ENCODE results near the gene USP34. TPM values are rescaled to one million over a fixed set of nuclear protein-coding genes. Genes with fewer than 3 reads are reported as not detected.

The USP34 gene
- total and polyA plus RNA-seq, 2 experiments from 2014 or later: 81.8 to 157 TPM

- ATAC-seq (no peak), DNase-seq (ENCODE audit: low spot score) (no peak)
- H3K36me3 Mint-ChIP-seq (ENCODE audit: low read depth): peaks cover 3% of the 10 kb centered on the region; the same call in 2 of the 3 replicates
- peaks cover 100% of the 10 kb centered on the region for H3K79me2 ChIP-seq (replicated peaks; ENCODE audit: insufficient read depth)
- peaks cover 7% of the 10 kb centered on the region; the same call in 1 of the 2 replicates for H3K4me1 ChIP-seq (ENCODE audit: insufficient read depth)
- no peaks in the 10 kb centered on the region for H3K9me3 Mint-ChIP-seq
- no peaks in the 10 kb centered on the region for H3K36me3 ChIP-seq (ENCODE audit: insufficient read depth)
- no peak overlapping the region for H3K4me2 ChIP-seq
- H3K4me3 Mint-ChIP-seq: no peak overlapping the region
- H4K20me1 ChIP-seq (replicated peaks; ENCODE audit: insufficient read depth): peaks cover 46% of the 10 kb centered on the region
- 0 out of 2 replicates have a peak overlapping the region, but pooled peaks have one; percentile 10 for H3K27ac ChIP-seq (ENCODE audit: low read depth)
- no peaks in the 10 kb centered on the region for H3K27me3 ChIP-seq (ENCODE audit: insufficient read depth)
- no peak for TF ChIP-seq ZNF114 (CRISPR knock-in tag; IDR thresholded peaks at IDR 0.05)
- no peak for TF ChIP-seq ZNF462 (CRISPR knock-in tag; IDR thresholded peaks at IDR 0.05)
- TF ChIP-seq POLR2AphosphoS5 (IDR thresholded peaks at IDR 0.05; ENCODE audit: low read depth): no peak
- no peak for TF ChIP-seq CTCF (conservative IDR thresholded peaks at IDR 0.05; ENCODE audit: low read depth in 2 of 2)
- no peak for TF ChIP-seq JUNB (IDR thresholded peaks at IDR 0.05; ENCODE audit: unreplicated experiment)
- no peak for TF ChIP-seq STAT1 (IDR thresholded peaks at IDR 0.05; ENCODE audit: unreplicated experiment)
- H3F3A ChIP-seq (replicated peaks; ENCODE audit: low read depth): no peaks in the 10 kb centered on the region
- H3K9me2 ChIP-seq (ENCODE audit: insufficient read depth): no peaks in the 10 kb centered on the region; the same call in 1 of the 2 replicates
- H2AFZ ChIP-seq: no peak overlapping the region
- peaks cover 2% of the 10 kb centered on the region for H3K27me3 Mint-ChIP-seq (ENCODE audit: insufficient read depth, low read depth, poor library complexity)
- H3K4me1 Mint-ChIP-seq: peaks cover 26% of the 10 kb centered on the region
- no peak overlapping the region for H3K27ac Mint-ChIP-seq
- H3K4me3 ChIP-seq: no peak overlapping the region
These were observed 39.5 kb downstream of the USP34 start for GRCh38 chr2:61431345-61431744.
